ENCODE data around the gene RAP1GAP2.

Gene RAP1GAP2

GRCh38 chr17:2796164-2797125 is at the start of gene RAP1GAP2:
Gene RAP1GAP2 (plus strand): TSS chr17:2796438. CDS start chr17:2796528, 90 bp downstream.
- Histone ChIP-seq H3K27ac (ENCODE audit: extremely low read depth, low read depth, low read length) (no peak within 1 kb of the TSS), H3K4me3 (ENCODE audit: low read depth, low read length) (no peak within 1 kb of the TSS), H3K4me1 (ENCODE audit: control insufficient read depth, insufficient read depth, low read length) (no peaks in the 10 kb centered on the region), H3K36me3 (ENCODE audit: control insufficient read depth in 2 of 2, insufficient read depth in 1 of 2, low read length in 2 of 2) (no peaks in the 10 kb centered on the region), H3K9me3 (ENCODE audit: control insufficient read depth, insufficient read depth, low read depth, low read length) (no peaks in the 10 kb centered on the region)
- ChIA-PET POLR2A (interaction anchor here (1.6 kb wide), 1 partner anchor 18 kb away, joined by 3 read pairs; no protein-coding TSS in a partner anchor), CTCF (interaction anchor here (1.4 kb wide), 1 partner anchor 10 kb away, joined by 5 read pairs; no protein-coding TSS in a partner anchor)
- TF ChIP-seq KLF7 (tag by site-specific recombination; IDR thresholded peaks at IDR 0.05; ENCODE audit: borderline replicate concordance) (no peak), ZNF530 (tag by site-specific recombination; IDR thresholded peaks at IDR 0.05; ENCODE audit: low read depth) (no peak), ZBTB6 (tag by site-specific recombination; IDR thresholded peaks at IDR 0.05) (no peak), ZNF521 (tag by site-specific recombination; IDR thresholded peaks at IDR 0.05) (no peak), ZBTB1 (tag by site-specific recombination; IDR thresholded peaks at IDR 0.05) (no peak), ZNF16 (tag by site-specific recombination; IDR thresholded peaks at IDR 0.05; ENCODE audit: low read depth) (no peak), KLF17 (tag by site-specific recombination; IDR thresholded peaks at IDR 0.05) (no peak), ZSCAN4 (tag by site-specific recombination; IDR thresholded peaks at IDR 0.05) (peak; percentile 69), ZBTB8A (tag by site-specific recombination; IDR thresholded peaks at IDR 0.05) (no peak), ZNF600 (tag by site-specific recombination; IDR thresholded peaks at IDR 0.05) (0 out of 2 replicates have a peak, but pooled peaks have one; percentile 25), ZNF324 (tag by site-specific recombination; IDR thresholded peaks at IDR 0.05) (no peak), ZNF433 (tag by site-specific recombination; IDR thresholded peaks at IDR 0.05; ENCODE audit: low read depth) (no peak), ZNF311 (tag by site-specific recombination; IDR thresholded peaks at IDR 0.05; ENCODE audit: borderline replicate concordance) (no peak)

- Histone ChIP-seq H3K4me1 (ENCODE audit: control insufficient read depth, insufficient read depth, low read length) (no peaks in the 10 kb centered on the region; the same call in 1 of the 2 replicates), H3K36me3 (ENCODE audit: control insufficient read depth in 2 of 2, insufficient read depth in 1 of 2, low read length in 2 of 2) (no peaks in the 10 kb centered on the region), H3K27ac (ENCODE audit: extremely low read depth, low read depth, low read length) (no peak within 1 kb of the TSS), H3K4me3 (ENCODE audit: low read depth, low read length) (peak within 1 kb of the TSS; percentile 32), H3K9me3 (ENCODE audit: control insufficient read depth, insufficient read depth, low read depth, low read length) (no peaks in the 10 kb centered on the region)
- POLR2A ChIA-PET: interaction anchor here (1.0 kb wide), 1 partner anchor 25 kb away, joined by 5 read pairs; no protein-coding TSS in a partner anchor
- CTCF ChIA-PET: interaction anchor here (0.6 kb wide), 2 partner anchors 59 to 69 kb away, joined by 3 to 5 read pairs; no protein-coding TSS in a partner anchor
- TF ChIP-seq ZNF398 (tag by site-specific recombination; IDR thresholded peaks at IDR 0.05) (0 out of 2 replicates have a peak, but pooled peaks have one; percentile 13), ZNF394 (tag by site-specific recombination; IDR thresholded peaks at IDR 0.05; ENCODE audit: borderline replicate concordance) (no peak), ZNF449 (tag by site-specific recombination; IDR thresholded peaks at IDR 0.05) (peak; percentile 58; the same call in 1 of the 2 replicates), ZBTB20 (tag by site-specific recombination; IDR thresholded peaks at IDR 0.05) (peak; percentile 26), ZFP69B (tag by site-specific recombination; IDR thresholded peaks at IDR 0.05) (no peak), ZXDB (tag by site-specific recombination; IDR thresholded peaks at IDR 0.05) (no peak), ZNF416 (tag by site-specific recombination; IDR thresholded peaks at IDR 0.05) (no peak), GLIS1 (tag by site-specific recombination; IDR thresholded peaks at IDR 0.05) (peak; percentile 41; the same call in 1 of the 2 replicates), ZBTB21 (tag by site-specific recombination; IDR thresholded peaks at IDR 0.05) (no peak), ZNF558 (tag by site-specific recombination; IDR thresholded peaks at IDR 0.05) (no peak), GLI4 (tag by site-specific recombination; IDR thresholded peaks at IDR 0.05) (no peak), ZFHX2 (tag by site-specific recombination; conservative IDR thresholded peaks at IDR 0.05) (peak; percentile 74), ZNF2 (tag by site-specific recombination; IDR thresholded peaks at IDR 0.05) (no peak), ZBTB8A (tag by site-specific recombination; IDR thresholded peaks at IDR 0.05) (peak; percentile 55; the same call in 1 of the 2 replicates)
These were observed 47.0 kb upstream of the RAP1GAP2 start, which contains the start of gene CCDC92B for GRCh38 chr17:2749058-2749783. Gene CCDC92B (minus strand): TSS chr17:2749652. CDS start chr17:2735145, 14,507 bp downstream.
